Left colon (tissue), 2 donors: Measurements from ENCODE around the gene RHOV. TPM values are rescaled to one million over a fixed set of nuclear protein-coding genes. Genes with fewer than 3 reads are reported as not detected.
A peak's percentile ranks its signal among the peaks of the same experiment; 100 is the strongest.

Experiments
- ATAC-seq: fragments of 200-7000 bp; cut with Tn5 transposase; one replicate; pipeline ENCODE4 v1.9.1; 2020; ENCODE audit warnings: mild to moderate bottlenecking, moderate library complexity
- DNase-seq, 2 donors: peaks; one replicate each; pipeline ENCODE4 v3.0.0-alpha.2; 2020
- intact Hi-C, 2 donors: fragments of 100-400 bp; cut with DNase I in 1 of 2; cut with micrococcal nuclease in 1 of 2; formaldehyde crosslinking; loops; one replicate each; pipeline versions ENCODE4 v1.11.2 to v1.14.0; 2022; cut with DNase I, micrococcal nuclease
- total RNA-seq, 2 donors: library from RNA; stranded (reverse); fragmentation: NEBNext Ultra II Directional; extraction: Animal tissue kit (Norgen Biotek cat#: 25700); gene quantifications; one replicate each; pipeline ENCODE4 v1.2.1, GENCODE V29; 2021
- donor health status: DM: no; HTN: no; CAD: no.
- donor health status: DM: yes; HTN: yes; CAD: no.

RHOV gene
- total RNA-seq, 2 donors from 2014 or later, result 3.7 to 8.9 TPM

DNA sequence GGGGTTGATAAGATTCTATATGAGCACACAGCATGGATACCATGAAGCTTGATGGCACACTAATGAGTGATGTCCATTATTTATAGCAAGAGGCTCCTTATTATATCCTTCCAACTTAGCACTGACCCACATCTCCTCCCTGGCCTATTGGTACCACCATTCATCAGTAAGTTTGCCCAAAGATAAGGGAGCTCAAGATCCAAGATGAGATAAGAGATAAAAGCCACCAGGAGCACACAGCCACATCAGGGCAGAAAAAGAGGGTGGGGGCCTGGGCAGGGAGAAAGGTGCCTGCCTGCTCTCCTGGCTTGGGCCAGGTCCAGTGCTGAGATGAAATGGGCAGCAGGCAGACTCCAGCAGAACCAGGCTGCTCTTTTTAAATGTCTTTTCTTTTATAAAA, 41.1 kb downstream of the RHOV start:
- intact Hi-C loops, result no loop called here
- ATAC-seq (no peak), DNase-seq (no peak)

DNA sequence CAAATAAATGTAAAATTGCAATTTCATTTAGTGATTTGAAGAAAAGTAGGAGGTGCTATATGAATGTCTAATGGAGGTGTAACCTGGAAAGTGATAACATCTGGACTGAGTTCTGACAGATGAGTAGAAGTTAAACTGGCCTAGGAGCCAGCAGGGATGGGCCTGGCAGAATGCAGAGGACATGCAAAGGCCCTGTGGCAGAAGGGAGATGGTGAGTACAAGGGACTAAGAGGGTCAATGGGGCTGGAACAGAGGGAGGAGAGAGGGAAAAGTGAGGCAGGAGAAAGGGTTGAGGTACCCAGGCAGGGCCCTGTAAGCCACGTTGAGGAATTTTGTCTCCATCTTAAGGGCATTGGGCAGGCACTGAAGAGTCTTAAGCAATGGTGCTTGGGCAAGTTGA, 42.2 kb downstream of the RHOV start:
- DNase-seq, result no peak
- no peak for ATAC-seq
- intact Hi-C loops, result no loop called here

DNA sequence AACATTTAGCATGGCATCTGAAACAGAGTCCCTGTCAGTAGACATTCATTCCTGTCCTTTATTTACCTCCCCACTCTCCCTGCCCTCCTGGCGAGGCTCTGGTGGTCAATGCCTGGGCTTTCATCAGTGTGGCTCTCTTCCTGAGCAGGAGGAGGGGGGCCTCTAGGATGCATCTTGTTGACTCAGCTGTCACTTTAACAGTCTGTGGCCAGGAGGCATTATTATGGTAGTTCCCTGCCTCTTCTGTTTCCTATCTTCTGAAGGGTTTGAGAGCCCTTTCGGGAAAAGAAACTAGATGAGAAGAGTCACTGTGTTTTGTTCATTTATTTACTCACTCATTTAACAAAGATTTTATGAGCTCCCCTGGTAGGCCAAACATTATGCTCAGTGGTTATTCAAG, 43.1 kb downstream of the RHOV start:
- ATAC-seq (no peak), DNase-seq (no peak)
- intact Hi-C loops, result no loop called here

DNA sequence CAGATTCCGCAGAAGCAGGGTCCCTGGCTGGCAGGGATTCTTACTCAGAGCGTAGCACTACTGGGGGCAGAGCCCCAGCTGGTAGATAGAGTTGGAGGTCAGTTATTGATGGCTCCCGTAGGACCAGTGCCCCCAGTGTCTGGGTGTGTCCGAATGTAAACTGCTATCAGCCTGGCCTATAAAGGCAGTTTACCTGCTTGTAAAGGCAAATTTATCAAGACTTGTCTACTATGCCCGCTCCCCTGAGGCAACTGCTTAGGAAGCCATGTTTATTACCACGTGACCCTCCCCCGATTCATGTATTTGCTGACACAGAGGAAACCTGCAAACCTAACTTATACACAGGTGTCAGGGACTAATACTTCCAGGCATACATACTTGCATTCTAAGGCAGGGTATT, 44.9 kb downstream of the RHOV start:
- DNase-seq (peak; percentile 51 to 65), ATAC-seq (peak; percentile 53)
- intact Hi-C loops, result no loop called here

DNA sequence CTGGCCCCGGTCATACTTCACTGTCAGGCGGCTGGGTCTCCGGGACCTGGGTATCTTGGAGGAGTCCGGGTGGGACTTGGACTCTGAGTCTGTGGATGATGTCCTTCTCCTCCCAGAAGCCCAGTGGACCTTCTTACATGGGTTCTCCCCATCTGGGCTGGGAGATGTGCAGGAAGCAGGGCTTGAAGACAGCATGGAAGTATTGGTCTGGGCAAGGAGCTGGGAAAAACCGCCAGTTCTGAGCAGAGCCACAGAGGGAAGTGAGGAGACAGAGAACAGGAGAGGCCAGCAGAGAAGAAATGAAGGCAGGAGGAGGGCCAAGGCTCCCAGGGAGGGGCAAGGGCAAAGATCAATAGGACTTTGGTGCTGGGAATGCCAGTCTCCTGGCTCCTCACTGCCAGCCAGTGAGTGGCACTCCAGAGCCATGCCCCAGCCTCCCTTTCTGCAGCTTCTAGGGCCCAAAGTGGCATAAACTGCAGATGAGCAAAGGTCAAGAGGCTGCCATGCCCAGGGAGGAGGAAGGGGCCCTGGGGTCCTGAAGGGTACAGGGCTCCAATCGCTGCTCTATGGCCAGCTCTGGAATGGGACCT, 45.5 kb downstream of the RHOV start, which contains the start of gene PPP1R14D:
PPP1R14D (minus strand) TSS at position 262 of the 590 bp plus-strand sequence; CDS start at position 195, 67 bp downstream.
- intact Hi-C loops, result no loop called here
- peak; percentile 79 to 90 for DNase-seq
- ATAC-seq, result peak; percentile 80

DNA sequence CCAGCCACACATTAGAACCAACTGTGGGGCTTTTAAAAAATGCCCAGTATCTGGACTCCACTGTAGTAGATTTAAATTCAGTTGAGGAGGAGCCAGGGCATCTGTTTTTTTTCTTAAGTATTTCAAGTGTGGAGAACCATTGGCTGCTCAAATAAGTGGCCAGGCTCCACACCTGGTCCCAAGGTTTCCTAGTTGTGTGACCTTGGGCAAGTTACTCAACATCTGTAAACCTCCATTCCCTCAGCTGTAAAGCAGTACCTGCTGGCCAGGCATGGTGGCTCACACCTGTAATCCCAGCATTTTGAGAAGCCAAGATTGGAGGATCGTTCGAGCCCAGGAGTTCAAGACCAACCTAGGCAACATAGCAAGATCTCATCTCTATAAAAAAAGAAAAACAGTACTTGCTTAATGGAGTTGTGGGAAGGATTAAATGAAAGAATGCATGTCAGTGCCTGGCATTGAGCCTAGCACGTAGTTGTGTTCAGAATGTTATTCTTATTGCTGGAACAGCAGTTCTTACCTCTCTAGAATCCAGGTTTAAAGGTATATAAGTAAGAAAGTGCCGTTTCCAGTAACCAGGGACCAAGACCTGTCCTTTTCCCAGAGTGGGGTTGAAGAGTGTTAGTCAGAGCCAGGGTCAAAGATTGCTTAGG, 47.5 kb downstream of the RHOV start:
- no peak for DNase-seq
- intact Hi-C loops, result no loop called here
- ATAC-seq, result peak; percentile 11

DNA sequence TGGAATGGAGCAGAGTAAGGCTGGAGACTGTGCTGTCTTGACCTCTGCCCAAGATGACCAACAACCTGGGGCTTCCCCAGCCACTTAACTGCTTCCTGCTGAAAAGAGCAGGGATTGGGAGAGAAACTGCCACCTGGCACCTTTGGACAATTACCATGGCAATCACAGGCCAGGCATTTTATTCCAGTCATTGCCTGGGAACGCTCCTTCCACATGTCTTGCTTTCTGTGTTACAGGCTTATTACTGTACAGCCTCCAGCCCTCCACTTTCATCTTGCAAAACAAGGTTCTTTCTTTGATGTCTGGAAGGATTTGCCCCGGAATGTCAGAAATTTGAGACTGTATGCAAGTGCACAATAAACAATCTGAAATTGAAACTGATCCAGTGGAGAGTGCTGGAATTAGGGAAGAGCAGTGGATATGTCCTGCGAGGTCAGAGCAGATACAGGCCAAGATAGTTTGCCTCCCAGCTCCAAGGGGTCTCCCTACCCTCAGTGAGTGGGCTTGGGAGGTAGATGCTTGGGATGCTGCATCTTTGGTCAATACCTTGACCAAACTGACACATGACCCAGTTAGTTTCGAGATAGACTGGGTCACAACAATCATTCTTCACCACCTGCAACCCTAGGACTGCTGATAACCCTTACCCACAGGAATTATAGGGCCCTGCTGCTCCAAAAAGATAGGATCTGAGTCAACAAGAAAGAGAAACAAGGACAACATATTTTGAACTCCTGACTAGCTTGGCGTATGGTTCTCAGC, 48.2 kb downstream of the RHOV start:
- DNase-seq (peak; percentile 62 to 86), ATAC-seq (peak; percentile 59)
- intact Hi-C loops, result no loop called here

DNA sequence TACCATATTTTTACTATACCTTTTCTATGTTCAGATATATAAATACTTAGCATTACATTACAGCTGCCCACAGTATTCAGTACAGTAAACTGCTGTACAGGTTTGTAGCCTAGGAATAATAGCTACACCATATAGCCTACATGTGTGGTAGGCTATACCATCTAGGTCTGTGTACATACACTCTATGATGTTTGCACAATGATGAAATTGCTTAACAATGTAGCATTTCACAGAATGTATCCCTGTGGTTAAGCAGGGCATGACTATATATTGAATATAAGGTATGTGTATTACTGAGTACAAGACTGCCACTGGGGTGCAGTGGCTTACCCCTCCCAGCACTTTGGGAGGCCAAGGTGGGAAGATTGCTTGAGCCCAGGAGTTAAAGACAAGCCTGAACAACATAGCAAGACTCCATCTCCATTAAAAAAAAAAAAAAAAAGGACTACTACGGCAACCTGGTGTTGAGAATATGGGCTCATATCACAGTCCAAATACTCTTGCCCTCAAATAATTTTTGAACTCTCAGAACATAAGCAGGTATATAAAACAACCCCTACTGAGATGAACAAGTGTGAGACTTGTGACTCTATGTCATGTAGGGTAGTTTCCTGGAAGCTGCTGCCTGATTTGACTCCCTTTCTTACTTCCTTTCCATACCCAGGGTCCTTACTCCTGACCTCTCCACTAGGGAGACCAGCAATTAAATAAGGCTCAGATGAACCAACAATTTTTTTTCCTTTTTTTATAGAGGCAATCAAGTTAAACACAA, 50.3 kb downstream of the RHOV start:
- no peak for DNase-seq
- ATAC-seq, result peak; percentile 59
- intact Hi-C loops, result no loop called here

Other genes with a start within 250 kb of the RHOV start
- gene RAD51, start 179.1 kb downstream of the RHOV start, total RNA-seq, result 1 to 10 TPM; 2.6 to 7.1 TPM
- 10 to 100 TPM; 32.4 to 40.2 TPM for gene RMDN3, start 119.0 kb downstream of the RHOV start, total RNA-seq
- gene GCHFR, start 110.2 kb downstream of the RHOV start, total RNA-seq, result 10 to 100 TPM; 21.2 to 35.1 TPM
- under 1 TPM; 0.25 to 0.61 TPM for gene C15orf62, start 104.3 kb downstream of the RHOV start, total RNA-seq
- 10 to 100 TPM; 25.3 to 26.8 TPM for gene ZFYVE19, start 67.1 kb downstream of the RHOV start, total RNA-seq
- gene DNAJC17, start 66.8 kb downstream of the RHOV start, total RNA-seq, result 10 to 100 TPM; 32.8 to 36.9 TPM
- 100 to 1,000 TPM; 153 to 171 TPM for gene PPP1R14D, start 45.5 kb downstream of the RHOV start, total RNA-seq
- 100 to 1,000 TPM; 392 to 417 TPM for gene SPINT1, start 30.2 kb downstream of the RHOV start, total RNA-seq
- gene VPS18, start 20.2 kb upstream of the RHOV start, total RNA-seq, result 10 to 100 TPM; 20.8 to 20.9 TPM
- gene DLL4, start 55.1 kb upstream of the RHOV start, total RNA-seq, result 10 to 100 TPM; 14.0 to 15.9 TPM
- 10 to 100 TPM in 1 of 2 donors, 1 to 10 TPM in 1; 1.8 to 11.0 TPM for gene CHAC1, start 79.2 kb upstream of the RHOV start, total RNA-seq
- 10 to 100 TPM; 19.7 to 29.3 TPM for gene INO80, start 242.0 kb upstream of the RHOV start, total RNA-seq